HG03460 (cell line): Measurements from ENCODE around the gene ACOT7.
"Not testable (repeated sequence)": the region's sequence is repeated elsewhere in the genome, so short reads cannot be mapped to it uniquely, and the experiment has no call there.

Experiments used
- ATAC-seq: cut with Tn5 transposase; IDR thresholded peaks from one replicate; pipeline ENCODE4 v1.9.1; 2021; ENCODE audit not compliant: unreplicated experiment

ACOT7 gene

DNA sequence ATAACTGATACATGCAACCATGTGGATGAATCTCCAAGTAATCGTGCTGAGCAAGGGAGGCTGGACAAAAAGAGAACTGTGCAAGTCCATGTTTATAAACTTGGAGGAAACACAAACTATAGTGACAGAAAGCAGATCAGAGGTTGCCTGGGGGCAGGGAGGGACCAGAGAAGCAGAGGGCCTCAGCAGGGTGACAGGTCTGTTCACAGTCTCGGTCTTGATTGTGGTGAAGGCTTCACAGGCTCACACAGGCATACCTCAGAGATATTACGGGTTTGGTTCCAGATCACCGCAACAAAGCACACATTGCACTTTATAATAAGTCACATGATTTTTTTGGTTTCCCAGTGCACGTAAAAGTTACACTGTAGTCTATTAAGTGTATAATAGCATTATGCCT lies 28.5 kb downstream of the ACOT7 start:
- ATAC-seq: no peak

DNA sequence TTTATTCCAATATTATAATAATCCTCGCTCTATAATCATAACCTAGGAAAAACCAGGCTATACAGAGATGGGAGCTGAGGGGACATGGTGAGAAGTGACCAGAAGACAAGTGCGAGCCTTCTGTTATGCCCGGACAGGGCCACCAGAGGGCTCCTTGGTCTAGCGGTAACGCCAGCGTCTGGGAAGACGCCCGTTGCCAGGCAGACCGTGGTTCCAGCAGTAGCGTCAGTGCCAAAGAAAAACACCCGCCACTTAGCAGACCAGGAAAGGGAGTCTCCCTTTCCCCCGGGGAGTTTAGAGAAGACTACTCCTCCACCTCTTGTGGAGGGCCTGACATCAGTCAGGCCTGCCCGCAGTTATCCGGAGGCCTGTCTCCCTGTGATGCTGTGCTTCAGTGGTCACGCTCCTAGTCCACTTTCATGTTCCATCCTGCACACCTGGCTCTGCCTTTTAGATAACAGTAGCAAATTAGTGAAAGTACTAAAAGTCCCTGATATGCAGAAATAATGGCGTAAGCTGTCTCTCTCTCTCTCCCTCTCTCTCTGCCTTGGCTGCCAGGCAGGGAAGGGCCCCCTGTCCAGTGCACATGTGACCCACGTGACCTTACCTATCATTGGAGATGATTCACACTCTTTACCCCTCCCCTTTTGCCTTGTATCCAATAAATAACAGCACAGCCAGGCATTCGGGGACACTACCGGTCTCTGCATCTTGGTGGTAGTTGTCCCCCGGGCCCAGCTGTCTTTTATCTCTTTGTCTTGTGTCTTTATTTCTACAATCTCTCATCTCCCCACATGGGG lies 30.3 kb downstream of the ACOT7 start:
- not testable (repeated sequence) for ATAC-seq

DNA sequence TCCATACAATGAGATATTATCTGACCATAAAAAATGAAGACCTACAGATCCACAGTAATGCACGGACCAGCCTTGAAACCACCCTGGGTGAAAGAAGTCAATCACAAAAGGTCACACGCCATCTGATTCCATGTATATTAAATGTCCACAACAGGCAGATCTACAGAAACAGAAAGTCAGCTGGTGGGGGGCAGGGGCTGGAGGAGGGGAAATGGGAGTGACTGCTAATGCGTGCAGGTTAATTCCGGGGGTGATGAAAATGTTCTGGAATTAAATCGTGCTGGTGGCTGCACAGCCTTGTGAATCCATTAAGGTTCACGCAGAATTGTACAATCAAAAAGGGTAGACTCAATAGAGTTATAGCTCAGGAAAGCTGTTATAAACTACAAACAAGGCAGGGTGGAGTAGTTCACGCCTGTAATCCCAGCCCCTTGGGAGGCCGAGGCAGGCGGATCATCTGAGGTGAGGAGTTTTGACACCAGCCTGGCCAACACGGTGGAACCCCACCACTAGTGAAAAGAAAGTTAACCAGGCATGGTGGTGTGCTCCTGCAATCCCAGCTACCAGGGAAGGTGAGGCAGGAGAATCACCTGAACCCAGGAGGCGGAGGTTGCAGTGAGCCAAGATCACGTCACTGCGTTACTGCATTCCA lies 32.3 kb downstream of the ACOT7 start:
- no peak for ATAC-seq

DNA sequence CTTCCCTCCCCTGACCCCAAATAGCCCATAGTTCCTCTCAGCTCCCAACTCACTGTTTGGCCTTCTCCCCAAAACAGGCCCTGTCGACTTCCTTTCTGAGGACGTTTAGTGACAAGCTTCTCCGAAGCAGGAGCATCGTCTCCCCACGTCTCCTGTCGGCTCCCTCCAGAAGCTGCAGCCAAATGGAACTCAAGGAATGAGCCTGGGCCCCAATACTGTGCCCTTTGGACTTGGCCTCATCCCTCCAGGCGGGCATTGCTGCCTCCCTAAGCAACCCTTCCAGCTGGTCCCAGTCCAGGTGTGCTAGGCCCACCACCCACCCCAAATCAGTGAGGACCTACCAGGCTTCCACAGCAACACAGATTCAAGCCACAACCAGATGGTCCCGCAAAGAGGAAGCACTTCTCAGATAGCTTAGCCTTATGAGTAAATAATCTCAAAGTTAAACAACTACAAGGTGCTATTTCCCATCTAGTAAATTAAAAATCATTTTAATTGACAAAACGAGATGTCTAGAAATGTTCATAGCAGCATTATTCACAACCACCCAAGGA lies 33.0 kb downstream of the ACOT7 start:
- ATAC-seq: no peak

DNA sequence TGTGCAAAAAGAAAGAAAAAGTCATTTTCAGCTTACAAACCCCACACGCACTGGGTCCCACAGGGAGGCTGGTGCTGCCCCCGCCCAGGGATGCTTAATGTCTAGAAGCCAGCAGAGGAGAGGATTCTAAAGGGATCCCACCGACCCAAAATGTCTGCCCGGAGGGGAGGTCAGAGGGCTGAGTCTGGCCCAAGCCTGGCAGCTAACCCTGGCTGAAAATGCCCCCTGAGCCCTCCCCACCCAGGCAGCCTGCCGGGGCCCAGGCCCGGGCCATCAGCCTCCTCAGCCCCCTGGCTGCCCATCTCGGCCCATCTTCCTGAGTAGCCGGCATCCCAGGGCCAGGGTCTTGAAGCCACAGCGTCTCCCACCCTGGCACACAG lies 33.5 kb downstream of the ACOT7 start:
- peak; percentile 26 for ATAC-seq

DNA sequence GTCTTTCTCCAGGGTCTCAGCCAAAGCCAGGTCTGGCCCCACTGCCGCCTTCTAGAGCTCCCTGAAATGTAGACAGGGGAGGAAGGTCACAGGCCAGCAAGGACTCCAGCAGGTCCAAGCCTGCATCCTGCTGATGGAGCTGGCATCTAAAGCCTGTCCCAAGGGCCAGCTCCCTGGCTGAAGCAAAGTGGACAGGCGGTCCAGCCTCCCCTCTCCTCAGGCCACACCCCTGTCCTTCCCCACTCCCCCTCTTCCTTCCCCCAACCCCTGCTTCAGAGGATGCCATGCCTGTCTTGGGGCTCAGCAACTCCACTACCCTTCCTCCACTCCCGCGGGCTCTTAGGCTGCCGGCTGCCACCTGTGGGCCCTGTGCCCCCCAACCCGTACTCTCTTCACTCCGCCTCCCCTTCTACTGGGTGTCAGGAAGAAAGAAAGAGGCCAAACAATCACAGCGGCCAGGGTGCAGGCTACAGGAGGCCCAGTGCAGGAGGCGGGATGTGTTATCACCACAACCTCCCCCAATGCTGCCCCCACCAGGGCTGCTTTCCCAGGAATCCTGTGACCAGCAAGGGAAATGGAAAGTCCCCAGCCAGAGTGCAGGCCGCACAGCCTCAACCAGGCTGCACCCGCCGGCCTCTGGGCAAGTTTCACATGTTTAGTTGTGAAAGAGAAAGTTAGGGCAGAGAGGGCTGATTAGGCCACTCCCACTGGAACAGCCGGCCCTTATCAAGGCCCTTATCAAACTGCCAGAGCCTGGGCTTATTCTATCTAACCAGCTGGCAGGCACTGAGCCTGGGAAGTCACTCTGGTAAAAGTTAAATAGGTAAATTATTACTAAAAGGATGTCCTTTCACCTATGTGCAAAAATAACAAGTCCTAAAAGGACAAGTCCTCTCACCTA lies 34.1 kb downstream of the ACOT7 start:
- ATAC-seq: peak; percentile 84

DNA sequence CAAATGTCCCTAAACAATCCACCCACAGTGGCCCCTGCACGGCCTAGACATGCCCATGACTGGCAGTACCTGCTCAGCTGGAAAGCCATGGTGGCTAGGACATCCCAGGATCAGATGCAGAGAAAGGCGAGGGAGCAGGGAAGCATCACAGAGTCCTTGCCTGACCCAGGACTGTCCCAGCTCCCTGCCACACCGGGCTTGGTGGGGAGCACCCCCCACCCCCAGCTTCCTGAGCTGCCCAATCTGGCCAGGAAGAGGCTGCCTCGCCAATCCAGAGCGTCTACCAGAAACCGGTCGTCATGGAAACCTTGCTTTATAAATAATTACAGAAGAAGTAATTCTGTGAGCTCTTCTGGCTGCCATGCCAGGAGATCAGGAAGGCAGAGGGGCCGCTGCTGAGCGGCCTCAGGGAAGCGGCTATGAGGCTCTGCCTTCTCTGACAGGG lies 34.8 kb downstream of the ACOT7 start:
- no peak for ATAC-seq

DNA sequence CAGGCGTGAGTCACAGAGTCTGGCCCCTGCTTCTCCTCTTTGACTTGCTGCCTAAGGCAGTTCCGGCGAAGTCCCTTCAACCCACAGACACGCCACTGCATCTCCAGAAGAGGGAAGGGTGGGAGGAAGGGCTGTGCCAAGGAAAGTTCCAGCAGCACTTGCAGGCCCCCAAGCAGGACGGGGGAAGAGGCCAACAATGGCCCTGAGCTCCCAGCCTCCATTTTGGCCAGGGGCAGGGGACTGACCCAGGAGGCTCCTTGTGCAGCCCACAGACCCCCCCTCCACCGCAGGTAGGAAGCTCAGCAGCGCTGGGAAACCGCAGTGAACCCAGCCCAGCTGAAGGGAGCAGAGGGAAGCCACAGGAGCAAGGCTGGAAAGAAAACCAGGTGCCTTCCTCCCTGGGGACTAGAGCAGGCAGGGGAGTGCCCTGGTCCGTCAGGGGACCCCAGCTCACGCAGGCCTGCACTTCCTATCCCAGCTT lies 35.4 kb downstream of the ACOT7 start:
- no peak for ATAC-seq

DNA sequence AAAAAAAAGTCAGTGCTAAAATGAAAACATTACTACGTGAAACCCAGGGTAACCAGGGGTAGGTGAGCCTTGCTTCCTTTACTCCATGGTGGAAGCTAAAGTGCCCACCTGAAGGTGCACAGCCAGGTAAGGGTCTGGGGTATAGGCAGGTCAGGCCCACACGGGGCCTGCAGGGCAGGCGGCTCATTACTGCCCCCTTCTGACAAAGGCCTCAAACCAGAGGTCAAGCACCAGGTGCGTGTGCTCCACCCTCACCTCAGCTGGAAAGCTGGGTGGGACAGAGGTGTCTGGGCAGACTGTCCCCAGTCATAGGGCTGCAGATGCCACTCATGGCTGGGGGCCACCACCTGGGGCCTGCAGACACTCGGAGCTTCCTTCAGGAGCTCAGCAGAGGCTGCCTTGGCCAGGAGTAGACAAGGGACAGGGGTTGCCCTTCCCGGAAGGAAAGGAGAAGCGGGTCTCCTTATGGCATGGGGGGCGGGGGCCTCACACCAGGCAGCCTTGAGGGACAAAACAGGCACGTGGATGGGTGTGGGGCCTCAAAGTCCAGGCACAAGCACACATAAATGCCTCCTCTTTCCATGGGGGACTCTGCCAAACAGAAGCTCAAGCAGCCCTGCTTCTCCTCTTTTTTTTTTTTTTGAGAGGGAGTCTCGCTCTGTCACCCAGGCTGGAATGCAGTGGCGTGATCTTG lies 36.2 kb downstream of the ACOT7 start:
- no peak for ATAC-seq

DNA sequence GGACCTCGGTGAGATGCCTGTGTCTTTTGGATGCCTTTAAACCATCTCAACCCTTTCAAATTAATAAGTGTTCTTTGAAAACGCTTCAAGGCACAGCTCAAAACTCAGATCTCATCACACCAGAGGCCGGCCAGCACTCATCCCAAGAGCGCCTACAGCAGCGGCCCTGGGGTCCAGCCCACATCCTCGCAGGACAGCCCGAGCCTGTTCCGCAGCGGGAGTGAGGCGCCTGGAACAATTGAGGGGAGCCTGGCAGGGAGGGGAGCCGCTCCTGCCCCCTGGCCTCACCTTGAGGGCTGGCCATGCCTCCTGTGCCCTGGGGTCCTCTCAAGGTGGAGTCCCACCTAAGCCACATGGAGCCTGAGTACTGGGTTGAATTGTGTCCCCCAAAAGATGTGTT lies 37.9 kb downstream of the ACOT7 start:
- no peak for ATAC-seq

DNA sequence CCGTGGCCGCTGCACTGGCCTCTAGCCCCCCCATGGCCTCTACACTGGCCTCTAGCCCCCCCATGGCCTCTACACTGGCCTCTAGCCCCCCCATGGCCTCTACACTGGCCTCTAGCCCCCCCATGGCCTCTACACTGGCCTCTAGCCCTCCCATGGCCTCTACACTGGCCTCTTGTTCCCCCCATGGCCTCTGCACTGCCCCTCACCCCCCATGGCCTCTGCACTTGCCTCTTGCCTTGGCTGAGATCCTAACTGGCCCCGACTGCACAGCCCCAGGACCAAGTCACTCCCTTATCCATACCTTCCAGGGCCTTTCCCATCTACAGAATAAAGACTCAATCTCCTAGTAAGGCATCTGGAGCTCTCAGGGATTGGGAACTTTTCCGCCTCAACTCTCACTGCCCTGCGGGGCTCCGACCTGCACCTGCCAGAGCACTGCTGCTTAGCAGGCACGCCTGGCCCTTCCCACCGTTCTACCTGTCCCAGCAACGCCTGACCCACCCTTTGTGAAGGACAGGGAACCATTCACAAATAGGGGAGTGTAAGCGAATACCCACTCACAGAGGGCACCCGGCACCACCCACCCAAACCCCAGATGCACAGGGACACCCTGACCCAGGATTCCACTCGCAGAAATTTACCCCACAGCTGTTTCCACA lies 38.8 kb downstream of the ACOT7 start:
- no peak for ATAC-seq

DNA sequence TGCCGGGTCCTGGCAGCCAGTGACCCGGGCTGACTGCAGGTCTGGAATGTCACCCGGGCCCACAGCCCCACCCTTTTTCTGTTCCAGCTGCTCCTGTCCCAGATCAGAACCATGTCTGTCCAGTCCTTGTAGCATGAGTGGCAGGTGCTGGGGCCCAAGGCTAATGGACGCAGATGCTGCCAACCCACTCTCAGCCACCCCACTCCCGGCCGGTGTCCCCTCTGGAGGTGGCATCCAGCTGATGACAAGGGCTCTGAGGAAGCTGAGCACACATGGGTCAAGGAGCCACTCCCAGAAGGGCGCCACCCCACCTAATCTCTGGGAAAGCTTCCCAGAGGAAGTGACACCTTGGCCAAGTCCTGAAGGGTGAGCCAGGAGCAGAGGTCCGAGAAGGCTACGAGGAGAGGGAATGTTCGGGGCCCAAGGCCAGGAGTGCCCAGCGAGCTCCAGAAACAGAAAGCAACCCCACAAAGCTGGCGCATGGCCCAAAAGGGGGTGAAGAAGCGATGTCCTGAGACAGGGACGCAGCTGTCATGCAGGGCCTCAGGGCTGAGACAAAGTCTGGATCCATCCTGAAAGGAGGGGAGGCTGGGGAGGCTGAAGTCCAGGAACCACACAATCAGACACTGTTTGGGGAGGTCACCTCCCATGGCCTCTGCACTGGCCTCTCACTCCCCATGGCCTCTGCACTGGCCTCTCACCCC lies 39.5 kb downstream of the ACOT7 start:
- no peak for ATAC-seq

DNA sequence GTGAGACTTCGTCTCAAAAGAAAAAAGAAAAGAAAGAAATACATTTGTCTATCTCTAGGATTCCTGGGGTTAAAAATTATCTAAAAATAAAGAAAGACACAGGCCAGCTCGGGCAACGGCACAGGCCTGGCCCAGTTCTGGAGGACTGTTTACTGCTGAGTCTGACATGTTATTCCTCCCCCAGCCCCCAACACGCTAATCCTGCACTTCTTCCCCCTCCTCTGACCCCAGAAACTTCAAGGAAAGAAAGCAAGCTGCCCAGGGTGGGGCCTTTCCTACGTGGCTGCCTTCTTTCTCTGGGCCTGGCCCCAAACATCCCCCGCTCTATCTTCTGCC lies 40.0 kb downstream of the ACOT7 start:
- ATAC-seq: no peak

DNA sequence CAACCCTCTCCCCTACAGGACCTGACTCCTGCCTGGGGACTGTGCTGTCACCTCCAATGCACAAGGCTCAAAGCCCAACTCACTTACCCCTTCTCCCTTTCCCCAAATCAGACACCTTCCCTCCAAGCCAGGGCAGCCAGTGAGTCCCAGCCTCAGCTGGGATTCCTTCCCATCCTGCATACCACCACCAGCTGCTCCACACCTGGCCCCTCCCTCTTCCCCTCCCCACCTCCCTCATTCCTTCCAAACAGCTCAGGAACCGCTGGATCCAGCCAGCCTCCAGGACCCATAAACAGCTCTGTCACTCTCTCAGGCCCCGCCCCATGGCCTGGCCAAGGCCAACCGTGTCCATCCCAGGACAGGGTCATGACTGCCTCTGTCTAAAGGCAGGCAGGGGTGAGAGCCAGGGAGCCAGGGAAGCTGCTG lies 41.4 kb downstream of the ACOT7 start:
- ATAC-seq: no peak

DNA sequence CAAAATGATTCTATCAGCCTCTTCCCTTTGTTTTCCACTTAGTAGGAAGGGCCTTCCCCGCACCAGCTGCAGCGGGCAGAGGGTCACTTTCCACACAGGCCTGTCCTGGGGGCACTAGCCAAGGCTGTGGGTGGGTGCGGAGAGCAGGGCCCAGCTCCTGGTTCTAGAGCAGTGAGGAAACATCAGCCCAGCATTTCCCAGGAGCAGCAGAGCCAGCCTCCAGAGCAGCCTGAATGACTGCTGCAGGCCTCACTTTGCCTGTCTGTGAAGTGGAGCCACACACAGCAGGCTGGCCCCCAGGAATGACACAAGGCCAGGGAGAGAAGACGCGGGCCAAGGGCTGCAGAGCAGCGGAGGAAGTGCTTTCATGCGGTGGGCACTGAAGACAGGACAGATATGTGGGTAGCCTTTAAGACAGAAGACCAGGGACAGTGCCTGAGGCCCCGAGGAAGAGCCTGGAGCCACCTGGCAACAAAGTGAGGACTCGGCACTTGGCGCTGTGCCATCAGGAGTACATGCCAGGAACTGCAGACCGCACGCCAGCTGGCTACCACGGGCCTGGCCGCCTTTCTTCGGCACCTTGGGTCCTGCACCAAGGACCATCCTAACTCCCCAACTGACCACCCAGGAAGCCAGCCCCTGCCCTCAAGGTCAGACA lies 42.0 kb downstream of the ACOT7 start:
- ATAC-seq: no peak

DNA sequence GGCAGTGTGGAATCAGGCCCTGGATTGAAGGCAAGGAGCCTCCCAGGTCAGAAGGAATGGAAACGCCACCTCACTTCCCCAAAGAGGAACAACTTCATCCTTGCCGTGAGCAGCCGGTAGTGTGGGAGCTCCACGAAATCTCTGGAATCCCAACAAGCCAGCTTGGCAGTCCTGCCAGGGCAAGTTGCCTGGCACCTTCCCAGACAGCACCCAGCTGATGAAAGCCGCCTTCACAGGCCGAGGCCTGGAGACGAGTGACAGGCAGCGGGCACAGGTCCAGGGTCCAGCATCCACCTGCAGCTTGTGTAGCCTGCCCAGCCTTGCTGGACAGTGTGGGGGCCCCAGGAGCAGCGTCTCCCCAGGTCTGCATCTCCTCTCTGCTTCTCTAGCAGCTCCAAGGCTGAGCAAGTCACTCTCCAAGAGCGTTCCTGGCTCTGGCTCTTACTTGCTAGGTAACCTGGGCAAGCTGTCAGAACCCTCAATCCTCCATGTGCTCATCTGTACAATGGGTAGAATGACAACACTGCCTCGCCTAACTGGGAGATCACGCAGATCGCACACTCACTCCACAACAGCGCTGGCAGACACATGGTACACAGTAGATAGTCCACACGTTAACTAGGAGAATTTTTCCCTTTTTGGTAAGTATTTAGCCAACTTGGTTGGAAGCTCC lies 43.0 kb downstream of the ACOT7 start:
- ATAC-seq: no peak

DNA sequence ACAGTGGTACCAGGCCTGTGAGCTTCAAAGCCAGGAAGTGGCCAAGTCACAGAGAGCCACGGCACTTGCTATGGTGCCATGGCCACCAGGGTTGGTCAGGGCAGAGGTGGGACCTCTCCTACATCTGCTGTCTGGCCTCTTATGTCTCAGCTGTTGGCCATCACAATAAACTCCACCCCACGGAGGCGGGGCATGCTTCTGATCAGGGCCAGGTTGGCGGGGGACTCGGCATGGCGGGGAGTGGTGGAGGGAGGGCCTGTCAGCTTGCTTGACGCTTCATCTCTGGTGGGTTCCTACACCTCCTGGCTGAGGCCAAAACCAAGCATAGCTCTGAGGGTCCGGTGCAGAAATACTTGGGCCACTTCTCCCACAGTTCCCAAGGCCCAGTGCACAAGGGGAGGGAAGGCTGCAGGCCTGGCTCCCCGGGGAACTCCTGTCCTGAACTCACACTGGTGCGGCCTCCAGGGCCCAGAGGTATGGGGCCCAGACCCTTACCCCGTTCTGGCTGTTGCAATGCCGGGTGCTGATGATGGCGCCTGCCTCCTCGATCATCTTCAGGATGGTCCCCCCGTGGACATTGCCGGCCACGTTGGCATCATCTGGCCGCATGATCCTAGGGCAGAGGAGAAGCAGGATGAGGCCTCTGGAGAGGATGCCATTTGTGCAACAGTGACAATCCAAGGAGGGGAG lies 44.2 kb downstream of the ACOT7 start:
- no peak for ATAC-seq
